H1 (cell line): ENCODE data around the gene PTPN1. TPM values are rescaled to one million over a fixed set of nuclear protein-coding genes. Genes with fewer than 3 reads are reported as not detected.

Experiments
- CHD7 ChIP-seq: fragments of 300-600 bp; sonication (generic); IDR thresholded peaks from 2 replicates; pipeline ENCODE4 v1.7.1; 2012; ENCODE audit warnings: low read length, moderate library complexity, mild to moderate bottlenecking, inconsistent platforms; ENCODE audit not compliant: insufficient replicate concordance
- PHF8 ChIP-seq: fragments of 200-600 bp; sonication (generic); conservative IDR thresholded peaks from 2 replicates; pipeline ENCODE4 v1.7.1; 2012; ENCODE audit warnings: low read depth, mild to moderate bottlenecking, inconsistent platforms, low read length, moderate library complexity
- polyA plus RNA-seq, 7 experiments: library from polyadenylated mRNA; depleted of rRNA in 3 of 7; stranded (reverse) in 5 of 7; unstranded in 2 of 7; fragments of >200 nt in 5 of 7; fragments of 200-250 nt in 2 of 7; gene quantifications; 1 replicate in 5 of 7; 2 replicates in 1 of 7; 4 replicates in 1 of 7; pipeline versions ENCODE4 v1.2.1 to v1.2.3, GENCODE V29; 2011 to 2013; ENCODE audit warnings: missing spikeins in 2 of 7, mixed read lengths in 2 of 7
- total RNA-seq: library from RNA; stranded (reverse); fragmentation: NEBNext Ultra II Directional; extraction: Animal tissue kit (Norgen Biotek cat#: 25700); gene quantifications from 2 replicates; pipeline ENCODE4 v1.2.1, GENCODE V29; 2021

The PTPN1 gene
- total and polyA plus RNA-seq, 2 of the 8 experiments (the other 6 are each of a cell fraction or from before 2014, with no cell fraction given): 18.6 to 32.1 TPM

GRCh38 chr20:50518270-50518721 lies 8.1 kb downstream of the PTPN1 start (continued):
- TF ChIP-seq CHD7 (no peak), PHF8 (no peak)
- TF ChIP-seq, all 59 proteins: peak for 0
